T-helper 9 cell (primary cell): ENCODE measurements around the gene SYT12.

ENCODE experiments used
- DNase-seq: peaks from one replicate; pipeline ENCODE4 v3.0.0-alpha.2; 2020

SYT12 gene

DNA sequence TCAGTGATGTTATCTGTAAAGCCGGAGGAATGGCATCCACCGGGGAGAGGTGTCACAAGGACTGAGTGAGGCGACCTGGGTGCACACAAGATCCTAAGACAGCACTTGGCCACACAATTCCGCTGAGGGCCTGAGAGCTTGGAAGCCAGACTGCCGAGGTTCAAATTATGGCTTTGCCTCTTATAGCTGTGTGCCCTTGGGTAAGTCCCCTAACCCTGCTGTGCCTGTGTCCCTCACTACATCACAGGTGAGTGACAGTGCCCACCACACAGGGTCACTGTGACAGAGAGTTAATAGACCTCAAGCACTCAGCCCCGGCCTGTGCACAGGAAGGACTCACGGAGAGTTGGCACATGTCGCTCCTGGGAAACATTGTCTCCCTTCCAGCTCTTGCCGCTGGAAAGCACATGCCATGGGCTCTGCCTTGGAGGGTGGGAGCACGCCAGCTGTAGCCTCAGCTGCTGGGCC is 34.3 kb downstream of the SYT12 start:
- DNase-seq = no peak

DNA sequence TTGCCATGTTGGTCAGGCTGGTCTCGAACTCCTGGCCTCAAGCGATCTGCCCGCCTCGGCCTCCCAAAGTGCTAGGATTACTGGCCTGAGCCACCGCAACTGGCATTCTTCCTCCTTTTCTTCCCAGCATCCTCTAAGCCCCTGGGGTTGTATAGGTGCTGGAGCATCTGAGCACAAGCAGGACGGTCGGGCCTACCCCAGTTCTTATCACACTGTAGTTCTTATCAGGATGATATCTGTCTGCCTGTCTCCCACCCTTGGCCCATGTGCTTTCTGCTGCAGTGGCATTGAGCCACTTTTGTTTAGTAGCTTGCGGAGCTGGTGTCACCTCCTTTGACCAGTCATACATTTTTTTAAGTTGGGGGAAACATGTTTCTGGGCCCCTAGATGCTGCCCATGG is 35.6 kb downstream of the SYT12 start:
- DNase-seq = no peak

DNA sequence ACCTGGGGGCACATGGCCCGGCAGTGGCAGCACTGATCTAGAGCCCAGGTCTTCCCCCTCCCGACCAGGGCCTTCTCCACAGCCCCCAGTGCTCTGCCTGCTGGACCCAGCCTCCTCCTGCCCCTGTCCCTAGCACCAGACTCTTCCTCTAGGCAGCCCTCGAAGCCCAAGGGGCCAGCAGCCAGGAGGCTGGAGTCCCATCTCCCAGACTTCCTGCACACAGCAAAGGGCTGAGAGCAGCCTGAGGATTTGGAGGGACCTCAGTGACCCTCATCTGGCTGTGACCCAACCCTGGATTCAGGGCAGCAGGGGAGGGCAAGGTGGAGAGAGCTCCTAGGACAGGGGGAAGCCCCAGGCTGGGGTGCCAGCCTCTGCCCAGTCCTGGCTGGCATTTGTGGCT is 36.7 kb downstream of the SYT12 start:
- DNase-seq = no peak

DNA sequence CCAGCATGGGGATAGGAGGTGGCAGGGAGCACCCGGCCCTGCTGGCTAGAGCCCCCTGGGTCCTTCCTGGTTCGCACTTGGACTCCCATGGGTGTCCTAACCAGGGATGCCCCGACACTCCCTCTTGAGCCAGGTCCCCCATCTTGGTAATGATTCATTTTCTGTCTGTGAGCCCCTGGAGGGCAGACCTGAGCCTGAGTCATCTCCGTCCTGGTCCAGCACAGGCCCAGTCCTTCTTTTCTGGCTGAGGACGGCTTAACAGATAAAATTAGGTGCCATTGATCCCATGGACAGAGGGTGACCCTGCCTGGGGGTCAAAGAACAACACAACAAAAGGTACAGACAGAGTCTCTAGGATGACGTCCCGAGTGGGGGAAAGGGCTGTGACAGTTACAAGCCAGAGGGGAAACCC is 37.2 kb downstream of the SYT12 start:
- no peak for DNase-seq

DNA sequence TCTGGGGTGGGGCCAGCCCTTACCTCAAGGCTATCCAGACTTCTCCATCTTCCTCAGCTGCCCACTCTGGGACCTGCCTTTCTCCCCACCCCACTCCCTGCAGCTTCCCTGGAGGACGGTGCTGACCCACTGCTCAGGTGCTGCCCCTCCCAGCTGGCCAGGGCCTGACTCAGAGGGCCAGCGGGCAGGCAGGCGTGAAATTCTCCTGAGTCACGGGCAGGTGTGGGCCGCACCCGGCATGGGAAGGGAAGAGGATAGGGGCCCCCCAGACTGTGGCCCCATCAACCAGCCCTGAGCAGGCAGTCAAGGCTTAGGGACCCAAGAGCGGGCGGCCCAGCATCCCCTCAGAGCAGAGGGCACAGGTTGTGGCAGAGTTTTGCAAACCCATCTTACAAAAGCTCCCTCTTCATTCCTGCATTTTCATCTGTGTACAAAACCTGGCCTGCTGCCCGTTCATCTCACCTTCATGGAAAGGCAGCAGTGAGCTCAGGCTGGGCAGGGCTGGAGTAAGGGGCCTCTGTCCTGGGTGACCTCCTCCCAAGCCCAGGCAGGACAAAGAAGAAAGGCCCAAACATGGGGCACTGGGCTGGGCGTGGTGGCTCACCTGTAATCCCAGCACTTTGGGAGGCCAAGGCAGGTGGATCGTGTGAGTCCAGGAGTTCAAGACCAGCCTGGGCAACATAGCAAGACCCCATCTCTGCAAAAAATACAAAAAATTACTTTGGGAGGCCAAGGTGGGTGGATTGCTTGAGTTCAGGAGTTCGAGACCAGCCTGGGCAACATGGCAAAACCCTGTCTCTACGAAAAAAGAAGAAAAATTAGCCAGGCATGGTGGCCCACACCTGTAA is 39.8 kb downstream of the SYT12 start:
- DNase-seq = no peak

DNA sequence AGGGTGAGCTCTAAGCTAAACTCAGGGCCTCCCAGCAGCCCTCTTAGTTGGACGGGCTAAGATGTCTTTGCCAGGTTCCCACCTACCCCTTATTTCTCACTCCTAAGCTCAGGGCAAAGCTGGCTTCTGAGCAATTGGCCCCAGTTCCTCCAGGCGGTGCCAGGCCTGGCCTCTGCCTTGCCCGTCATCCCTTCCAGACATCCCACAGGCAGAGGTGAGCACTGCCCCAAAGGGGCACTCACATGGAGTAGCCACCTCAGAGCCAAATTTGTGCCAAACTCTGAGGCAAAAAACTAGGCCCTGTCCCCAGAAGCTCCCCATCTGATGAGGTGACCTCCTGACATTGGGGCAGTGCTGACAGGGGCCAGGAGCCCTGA is 43.4 kb downstream of the SYT12 start:
- no peak for DNase-seq

DNA sequence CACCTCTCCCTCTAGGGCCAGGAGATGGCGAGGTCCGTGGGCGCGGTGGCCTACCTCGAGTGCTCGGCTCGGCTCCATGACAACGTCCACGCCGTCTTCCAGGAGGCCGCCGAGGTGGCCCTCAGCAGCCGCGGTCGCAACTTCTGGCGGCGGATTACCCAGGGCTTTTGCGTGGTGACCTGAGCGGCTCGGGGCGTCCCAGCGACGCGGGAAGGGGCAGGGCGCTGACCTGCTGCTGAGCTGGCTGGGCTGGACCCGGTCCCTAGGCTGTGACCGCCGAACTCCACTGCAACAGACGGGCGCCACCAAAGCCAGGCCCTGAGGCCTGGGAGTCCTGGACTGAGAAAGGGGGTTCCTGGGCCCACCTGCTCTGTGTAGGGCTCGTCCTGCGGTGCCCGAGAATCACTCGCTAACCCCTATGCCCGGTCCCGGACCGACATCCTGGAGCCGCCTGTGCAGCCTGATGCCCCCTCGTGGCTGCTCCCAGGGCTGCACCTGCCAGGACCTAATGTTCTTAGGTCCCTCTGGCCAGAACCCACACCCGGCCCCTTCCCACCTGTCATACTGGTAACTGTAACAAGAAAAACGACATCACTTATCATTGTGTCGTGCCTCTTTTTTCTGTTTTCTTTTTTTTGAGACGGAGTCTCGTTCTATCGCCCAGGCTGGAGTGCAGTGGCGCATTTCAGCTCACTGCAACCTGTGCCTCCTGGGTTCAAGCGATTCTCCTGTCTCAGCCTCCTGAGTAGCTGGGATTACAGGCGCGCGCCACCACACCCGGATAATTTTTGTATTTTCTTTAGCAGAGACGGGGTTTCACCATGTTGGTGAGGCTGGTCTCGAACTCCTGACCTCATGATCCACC is 48.7 kb downstream of the SYT12 start:
- peak; percentile 60 for DNase-seq

DNA sequence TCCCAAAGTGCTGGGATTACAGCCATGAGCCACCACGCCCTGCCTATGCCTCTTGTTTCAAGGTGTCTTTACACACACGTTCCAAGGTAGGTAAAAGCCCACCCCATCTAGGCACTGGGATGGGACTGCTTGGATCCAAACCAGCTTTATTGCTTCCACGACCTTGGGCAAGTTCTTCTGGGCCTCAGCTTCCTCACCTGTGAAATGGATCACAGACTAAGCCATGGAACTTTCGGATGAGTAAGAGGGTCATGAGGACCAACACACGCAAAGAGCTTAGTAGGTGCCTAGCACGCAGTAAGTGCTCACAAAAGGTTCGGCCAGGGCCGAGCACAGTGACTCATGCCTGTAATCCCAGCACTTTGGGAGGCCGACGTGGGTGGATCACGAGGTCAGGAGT is 49.4 kb downstream of the SYT12 start:
- DNase-seq = no peak

DNA sequence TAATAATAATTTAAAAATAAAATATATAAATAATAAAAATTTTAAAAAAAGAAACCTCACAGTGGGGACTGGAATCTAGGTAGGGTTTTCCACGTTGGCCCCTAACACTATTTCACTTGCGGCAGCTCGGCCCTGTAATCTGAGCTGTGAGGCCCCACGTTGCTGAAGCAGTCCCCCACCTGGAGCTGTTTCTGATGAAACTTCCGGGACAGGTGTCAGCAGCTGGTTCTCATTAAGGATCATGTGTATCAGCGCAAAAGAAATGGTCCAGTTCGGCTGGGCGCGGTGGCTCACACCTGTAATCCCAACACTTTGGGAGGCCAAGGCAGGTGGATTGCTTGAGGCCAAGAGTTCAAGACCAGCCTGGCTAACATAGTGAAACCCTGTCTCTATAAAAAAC is 51.0 kb downstream of the SYT12 start:
- no peak for DNase-seq

DNA sequence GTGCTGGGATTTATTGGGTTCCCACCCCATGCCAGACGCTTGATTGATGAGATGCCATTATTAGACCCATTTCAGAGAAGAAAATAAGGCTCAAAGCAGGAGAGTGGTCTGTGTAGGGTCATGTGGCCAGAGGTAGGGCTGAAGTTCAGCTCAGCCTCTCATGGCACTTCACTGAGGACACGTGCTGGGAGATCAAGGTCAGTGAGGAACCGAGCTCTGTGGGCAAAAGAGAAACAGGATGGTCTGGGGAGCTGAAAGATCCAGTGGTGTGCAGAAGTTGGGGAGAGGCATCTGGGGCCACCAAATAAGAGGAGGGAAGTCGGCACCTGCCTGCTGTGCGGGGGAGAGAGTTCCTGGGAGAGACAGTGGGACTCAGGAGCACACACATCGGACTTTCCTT is 53.3 kb downstream of the SYT12 start:
- no peak for DNase-seq

DNA sequence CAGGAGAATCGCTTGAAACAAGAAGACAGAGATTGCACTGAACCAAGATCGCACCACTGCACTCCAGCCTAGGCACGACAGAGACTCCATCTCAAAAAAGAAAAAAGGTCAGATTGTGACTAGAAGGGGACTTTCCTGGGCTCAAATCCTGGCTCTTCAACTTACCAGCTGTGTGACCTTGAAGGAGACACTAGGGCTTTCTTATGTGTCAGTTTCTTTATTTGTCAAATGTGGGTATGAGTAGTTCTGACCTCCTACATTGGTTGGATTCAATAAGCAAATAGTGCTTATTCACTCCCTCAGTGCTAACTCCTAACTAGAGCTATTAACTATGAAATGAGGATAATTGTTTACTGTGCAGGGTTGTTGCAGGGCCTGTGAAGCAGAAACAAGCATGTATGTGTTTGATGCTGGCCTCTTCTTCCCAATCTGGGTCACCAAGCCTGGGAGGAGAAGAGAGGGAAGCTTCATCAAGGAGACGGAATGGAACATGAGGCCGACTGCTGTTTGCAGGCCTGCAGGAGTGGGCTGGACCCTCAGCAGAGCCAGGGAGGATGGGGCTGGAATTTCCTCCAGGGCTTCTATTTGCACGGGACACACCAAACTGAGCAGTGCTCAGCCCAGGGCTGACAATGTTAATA is 56.3 kb downstream of the SYT12 start:
- no peak for DNase-seq

DNA sequence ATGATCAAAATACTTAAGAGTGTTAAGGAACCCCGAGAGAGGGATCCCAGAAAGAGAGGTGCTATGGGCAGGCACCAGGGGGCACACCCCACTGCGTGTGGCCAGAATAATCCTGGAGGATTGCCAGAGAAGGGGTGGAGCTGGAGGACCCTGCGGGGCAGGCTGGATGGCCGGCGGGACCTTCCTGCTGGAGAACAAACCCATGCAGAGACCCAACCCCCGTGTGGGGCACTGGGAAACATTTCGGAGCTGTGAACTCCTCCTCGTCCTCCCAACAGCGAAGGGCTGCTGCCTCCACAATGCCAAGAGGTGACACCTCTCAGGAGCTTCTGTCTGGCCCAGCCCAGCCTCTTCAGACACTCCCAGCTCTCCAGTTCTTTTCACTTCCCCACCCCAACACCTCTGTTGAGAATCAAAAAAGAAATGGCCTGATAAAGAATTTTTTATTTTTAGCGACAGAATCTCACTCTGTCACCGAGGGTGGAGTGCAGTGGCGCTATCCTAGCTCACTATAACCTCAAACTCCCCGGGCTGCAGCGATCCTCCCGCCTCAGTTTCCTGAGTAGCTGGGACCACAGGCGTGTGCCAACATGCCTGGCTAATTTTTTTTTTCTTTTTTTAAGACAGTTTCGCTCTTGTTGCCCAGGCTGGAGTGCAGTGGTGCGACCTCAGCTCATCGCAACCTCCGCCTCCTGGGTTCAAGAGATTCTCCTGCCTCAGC is 59.3 kb downstream of the SYT12 start:
- DNase-seq = no peak

DNA sequence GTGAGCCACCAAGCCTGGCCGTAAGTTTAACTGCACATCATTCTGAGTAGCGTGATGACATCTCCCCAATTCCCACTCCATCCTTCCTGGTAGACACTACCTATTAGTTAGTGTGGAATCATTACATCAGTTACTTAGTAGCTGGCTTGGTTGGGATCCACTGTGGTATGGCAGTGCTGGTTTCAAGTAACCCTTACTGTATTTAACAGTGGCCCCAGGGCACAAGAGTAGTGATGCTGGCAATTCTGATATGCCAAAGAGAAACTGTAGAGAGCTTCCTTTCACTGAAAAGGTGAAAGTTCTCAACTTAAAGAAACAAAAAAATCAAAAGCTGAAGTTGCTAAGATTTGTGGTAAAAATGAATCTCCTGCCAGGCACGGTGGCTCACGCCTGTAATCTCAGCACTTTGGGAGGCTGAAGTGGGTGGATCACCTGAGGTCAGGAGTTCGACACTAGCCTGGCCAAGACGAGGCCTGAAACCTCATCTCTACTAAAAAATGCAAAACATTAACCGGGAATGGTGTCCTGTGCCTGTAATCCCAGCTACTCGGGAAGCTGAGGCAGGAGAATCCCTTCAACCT is 60.9 kb downstream of the SYT12 start:
- DNase-seq = no peak

DNA sequence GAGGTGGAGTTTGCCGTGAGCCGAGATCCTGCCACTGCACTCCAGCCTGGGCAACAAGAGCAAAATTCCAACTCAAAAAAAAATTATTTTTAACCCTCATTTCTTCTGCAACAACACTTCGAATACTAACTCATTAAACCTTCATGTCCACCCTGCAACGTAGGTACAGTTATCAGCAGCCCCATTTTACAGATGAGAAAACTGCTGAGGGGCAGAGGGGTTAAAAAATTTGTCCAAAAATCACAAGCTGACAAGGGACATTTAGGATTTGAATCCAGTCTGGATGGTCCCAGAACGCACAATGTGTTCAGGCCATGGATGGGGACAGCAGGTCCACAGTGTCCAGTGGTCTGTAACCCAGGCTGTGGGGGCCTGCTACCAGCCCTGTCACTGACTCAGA is 62.7 kb downstream of the SYT12 start:
- DNase-seq = no peak

DNA sequence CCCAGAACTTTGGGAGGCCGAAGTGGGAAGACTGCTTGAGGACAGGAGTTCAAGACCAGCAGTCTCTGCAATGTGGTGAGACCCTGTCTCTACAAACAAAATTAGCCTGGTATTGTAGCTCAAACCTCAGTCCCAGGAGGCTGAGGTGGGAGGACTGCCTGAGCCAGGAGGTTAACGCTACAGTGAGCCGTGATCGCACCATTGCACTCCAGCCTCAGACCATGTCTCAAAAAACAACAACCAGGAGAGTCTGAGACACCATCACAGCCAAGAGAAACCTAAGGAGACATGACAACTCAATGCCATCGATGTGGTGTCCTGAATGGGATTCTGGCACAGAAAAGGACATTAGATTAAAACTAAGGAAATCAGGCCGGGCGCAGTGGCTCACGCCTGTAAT is 67.8 kb downstream of the SYT12 start:
- no peak for DNase-seq

DNA sequence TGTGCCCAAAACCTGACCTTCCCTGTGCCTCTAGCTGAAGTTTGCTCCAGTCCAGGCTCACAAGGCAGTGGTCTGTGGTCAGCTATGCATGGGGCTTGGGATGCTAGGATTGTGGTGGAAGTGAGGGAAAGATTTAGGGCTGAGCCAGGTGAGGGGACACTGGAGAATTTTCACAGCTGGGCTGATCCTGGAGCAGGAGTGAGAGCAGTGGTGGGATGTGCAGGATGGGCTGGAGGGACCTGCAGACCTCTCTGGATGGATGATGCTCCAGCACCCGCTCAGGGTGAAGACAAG is 72.2 kb downstream of the SYT12 start:
- no peak for DNase-seq

DNA sequence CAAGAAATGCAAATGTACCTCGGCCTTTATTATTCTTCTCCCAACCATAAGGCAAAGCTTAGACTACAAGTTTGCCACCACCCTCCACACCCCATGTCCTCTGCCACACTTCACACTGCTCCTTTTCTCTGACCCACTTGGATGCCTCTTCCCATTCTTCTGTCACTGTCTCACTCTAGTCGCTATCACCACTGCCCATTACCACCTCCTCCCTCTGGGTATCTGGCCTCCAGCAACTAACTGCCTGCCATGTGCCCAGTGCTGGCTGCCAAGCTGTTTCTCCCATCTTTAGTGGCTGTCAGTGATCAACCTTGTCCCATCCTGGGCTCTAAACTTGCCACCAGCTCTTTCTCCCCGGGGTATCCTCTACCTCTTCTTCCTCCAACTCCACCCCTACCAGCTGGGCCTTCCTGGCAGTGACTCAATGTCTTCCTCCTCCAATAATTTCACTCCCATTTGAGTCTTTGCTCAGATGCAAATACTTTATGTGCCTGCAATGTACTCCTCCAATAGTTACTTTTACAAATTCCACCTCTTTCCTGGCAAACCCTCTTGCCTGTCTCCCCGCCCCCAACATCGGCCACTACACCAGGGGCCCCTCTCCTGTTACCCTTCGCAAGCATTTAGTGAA is 76.0 kb downstream of the SYT12 start:
- no peak for DNase-seq

DNA sequence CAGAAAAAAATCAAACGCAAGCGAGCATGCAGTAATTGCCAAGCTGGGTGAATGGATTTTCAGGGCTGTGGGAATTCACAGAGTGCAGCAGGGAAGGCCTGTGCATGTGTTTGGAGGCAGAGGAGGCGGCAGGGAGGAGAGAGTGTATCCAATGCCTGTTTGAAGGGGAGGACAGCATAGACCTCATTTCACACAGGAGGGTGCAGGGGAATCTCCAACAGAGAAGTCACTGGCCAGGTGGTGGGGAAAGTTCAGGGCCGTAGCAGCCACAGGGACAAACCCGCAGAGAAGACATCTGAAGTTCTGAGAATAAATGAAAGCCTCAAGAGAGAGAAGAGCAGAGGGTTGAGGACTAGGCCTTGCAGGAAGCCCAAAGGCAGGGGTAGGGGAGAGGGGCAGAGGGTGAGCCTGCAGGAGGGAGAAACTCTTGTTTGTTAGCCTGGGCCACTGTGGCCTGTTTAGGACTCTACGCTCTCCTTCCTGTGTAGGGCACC is 76.9 kb downstream of the SYT12 start:
- no peak for DNase-seq
